Uterus (tissue), 4 donors: ENCODE data around the gene GLRX. TPM values are rescaled to one million over a fixed set of nuclear protein-coding genes. Genes with fewer than 3 reads are reported as not detected.

Source experiments
- DNase-seq, 2 donors: peaks; one replicate each; pipeline ENCODE4 v3.0.0-alpha.2; 2019 to 2020
- H3K27ac ChIP-seq, 2 donors: fragments of 200-600 bp; sonication (generic); 1 replicate in 1 of 2; 2 replicates in 1 of 2; pipeline ENCODE4 v1.5.1; 2016 to 2018
- H3K27me3 ChIP-seq, 2 donors: fragments of 200-600 bp; sonication (generic); one replicate each; pipeline ENCODE4 v1.5.1; 2018 to 2019; ENCODE audit warnings: control low read depth in 1 of 2
- H3K36me3 ChIP-seq, 2 donors: fragments of 200-600 bp; sonication (generic); one replicate each; pipeline ENCODE4 v1.5.1; 2019; ENCODE audit warnings: control low read depth in 1 of 2
- H3K4me1 ChIP-seq, 2 donors: fragments of 200-600 bp; sonication (generic); one replicate each; pipeline ENCODE4 v1.5.1; 2018 to 2019; ENCODE audit warnings: control low read depth in 1 of 2
- H3K4me3 ChIP-seq, 2 donors: fragments of 200-600 bp; sonication (generic); 1 replicate in 1 of 2; 2 replicates in 1 of 2; pipeline ENCODE4 v1.5.1; 2018 to 2019; ENCODE audit warnings: mild to moderate bottlenecking in 1 of 2
- H3K9me3 ChIP-seq, 2 donors: fragments of 200-600 bp; sonication (generic); one replicate each; pipeline ENCODE4 v1.5.1; 2019; ENCODE audit warnings: control low read depth in 1 of 2
- POLR2A ChIP-seq, 2 donors: fragments of 450-650 bp; IDR thresholded peaks; one replicate each; pipeline ENCODE4 v1.6.1; 2016; ENCODE audit warnings: antibody characterized with exemption in 2 of 2, mild to moderate bottlenecking in 1 of 2, moderate library complexity in 1 of 2
- intact Hi-C: fragments of 100-400 bp; cut with DNase I; formaldehyde crosslinking; loops from one replicate; pipeline ENCODE4 v1.15.1; 2023; ENCODE audit warnings: low total_unique reads
- total RNA-seq, 4 donors: library from RNA; depleted of rRNA in 3 of 4; stranded (reverse); fragments of >200 nt in 3 of 4; gene quantifications; one replicate each; pipeline versions ENCODE4 v1.1.0 to v1.2.4, GENCODE V29; 2014 to 2023
- TF ChIP-seq, protein P1 (sequence below), 4 experiments: fragments of 200-600 bp in 2 of 4; fragments of 450-650 bp in 2 of 4; sonication (generic) in 2 of 4; IDR thresholded peaks; one replicate each; pipeline ENCODE4 v1.5.1; 2016 to 2019; ENCODE audit warnings: antibody characterized with exemption in 4 of 4, mild to moderate bottlenecking in 2 of 4, moderate library complexity in 1 of 4
- donor health status: DM: yes; HTN: yes; CAD: no.

The GLRX gene
- total RNA-seq, 4 donors from 2014 or later = 13.0 to 98.8 (median 15.5) TPM

GRCh38 chr5:95846554-95847260, 24.2 kb upstream of the GLRX start:
- DNase-seq = peak; percentile 68 to 71
- no peak overlapping the region for H3K27ac ChIP-seq

DNA sequence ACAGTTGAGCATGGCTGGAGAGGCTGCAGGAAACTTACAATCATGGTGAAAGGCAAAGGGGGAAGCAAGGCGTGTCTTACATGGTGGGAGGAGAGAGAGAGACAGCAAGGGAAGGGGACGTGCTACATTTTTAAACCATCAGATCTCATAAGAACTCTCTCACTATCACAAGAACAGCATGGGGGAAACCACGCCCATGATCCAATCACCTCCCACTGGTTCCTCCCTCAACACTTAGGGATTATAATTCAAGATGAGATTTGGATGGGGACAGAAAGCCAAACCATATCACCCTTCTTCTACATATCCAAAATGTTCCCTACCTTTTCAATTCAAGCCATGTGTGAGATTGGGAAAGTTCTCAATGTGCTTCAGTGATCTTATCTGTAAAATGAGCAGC, 22.9 kb upstream of the GLRX start:
- H3K9me3 ChIP-seq = no peaks in the 10 kb centered on the region
- H3K4me3 ChIP-seq = no peak overlapping the region
- H3K4me1 ChIP-seq = no peaks in the 10 kb centered on the region
- intact Hi-C loops = loop anchor here (5.0 to 10.0 kb wide), 2 partner anchors 63 to 201 kb away; partner anchors contain the start of gene RFESD
- DNase-seq = no peak
- no peaks in the 10 kb centered on the region for H3K36me3 ChIP-seq
- no peaks in the 10 kb centered on the region for H3K27me3 ChIP-seq
- no peak overlapping the region for H3K27ac ChIP-seq
- TF ChIP-seq, protein P1, sequence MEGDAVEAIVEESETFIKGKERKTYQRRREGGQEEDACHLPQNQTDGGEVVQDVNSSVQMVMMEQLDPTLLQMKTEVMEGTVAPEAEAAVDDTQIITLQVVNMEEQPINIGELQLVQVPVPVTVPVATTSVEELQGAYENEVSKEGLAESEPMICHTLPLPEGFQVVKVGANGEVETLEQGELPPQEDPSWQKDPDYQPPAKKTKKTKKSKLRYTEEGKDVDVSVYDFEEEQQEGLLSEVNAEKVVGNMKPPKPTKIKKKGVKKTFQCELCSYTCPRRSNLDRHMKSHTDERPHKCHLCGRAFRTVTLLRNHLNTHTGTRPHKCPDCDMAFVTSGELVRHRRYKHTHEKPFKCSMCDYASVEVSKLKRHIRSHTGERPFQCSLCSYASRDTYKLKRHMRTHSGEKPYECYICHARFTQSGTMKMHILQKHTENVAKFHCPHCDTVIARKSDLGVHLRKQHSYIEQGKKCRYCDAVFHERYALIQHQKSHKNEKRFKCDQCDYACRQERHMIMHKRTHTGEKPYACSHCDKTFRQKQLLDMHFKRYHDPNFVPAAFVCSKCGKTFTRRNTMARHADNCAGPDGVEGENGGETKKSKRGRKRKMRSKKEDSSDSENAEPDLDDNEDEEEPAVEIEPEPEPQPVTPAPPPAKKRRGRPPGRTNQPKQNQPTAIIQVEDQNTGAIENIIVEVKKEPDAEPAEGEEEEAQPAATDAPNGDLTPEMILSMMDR (IDR thresholded peaks at IDR 0.05) = no peak

More at GRCh38 chr5:95846554-95847260, 24.2 kb upstream of the GLRX start:
- Histone ChIP-seq H3K9me3 (no peaks in the 10 kb centered on the region), H3K27me3 (no peaks in the 10 kb centered on the region), H3K36me3 (no peaks in the 10 kb centered on the region), H3K4me3 (no peak overlapping the region), H3K4me1 (no peaks in the 10 kb centered on the region)
- intact Hi-C loops = loop anchor here (5.0 to 10.0 kb wide), 2 partner anchors 64 to 202 kb away; partner anchors contain the start of gene RFESD
- no peak for TF ChIP-seq POLR2A (IDR thresholded peaks at IDR 0.05)
- TF ChIP-seq, protein P1 (IDR thresholded peaks at IDR 0.05) = peak; percentile 92 to 95 (median 94)

- intact Hi-C loops = loop anchor here (10.0 kb wide), 1 partner anchor 199 kb away; the partner anchor contains the start of gene RFESD
- no peaks in the 10 kb centered on the region for H3K36me3 ChIP-seq
- no peaks in the 10 kb centered on the region for H3K4me1 ChIP-seq
- TF ChIP-seq, protein P1 (IDR thresholded peaks at IDR 0.05) = no peak
- TF ChIP-seq POLR2A (IDR thresholded peaks at IDR 0.05) = no peak
- no peaks in the 10 kb centered on the region for H3K9me3 ChIP-seq
- H3K27ac ChIP-seq = no peak overlapping the region
- no peak overlapping the region for H3K4me3 ChIP-seq
- no peak for DNase-seq
- H3K27me3 ChIP-seq = no peaks in the 10 kb centered on the region
These were observed 21.3 kb upstream of the GLRX start for GRCh38 chr5:95843733-95844223.

DNA sequence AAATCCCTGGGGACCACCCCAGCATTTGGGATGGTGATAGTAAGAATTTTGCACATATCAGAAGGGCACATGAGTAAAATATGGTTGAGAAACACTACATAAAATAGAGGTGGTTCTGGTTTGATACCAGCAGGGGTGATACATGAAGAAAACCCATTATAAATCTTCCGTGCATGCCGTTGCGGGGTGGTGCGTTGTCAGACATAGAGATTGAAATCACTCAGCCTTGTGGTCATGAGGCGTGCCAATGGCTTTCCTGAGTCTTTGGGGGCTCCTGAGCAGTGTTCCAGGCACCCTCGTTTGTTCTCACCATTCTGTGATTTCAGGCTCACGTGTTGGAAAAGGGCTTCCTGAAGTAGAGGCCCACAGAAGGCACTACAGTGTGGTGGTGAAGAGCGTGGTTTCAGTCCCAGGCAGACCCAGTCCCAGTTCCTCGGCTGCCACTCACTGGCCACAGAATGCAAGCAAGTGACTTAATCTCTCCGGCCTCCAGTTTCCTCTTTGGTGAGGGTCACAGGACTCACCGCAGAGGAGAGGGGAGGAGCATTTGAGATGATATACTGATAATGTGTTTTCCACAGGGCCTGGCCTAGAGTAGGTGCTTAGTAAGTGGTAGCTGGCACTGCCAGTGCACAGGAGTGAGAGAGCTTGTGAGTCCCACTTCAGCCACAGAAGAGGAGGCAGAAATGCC, 20.5 kb upstream of the GLRX start:
- Histone ChIP-seq H3K27me3 (no peaks in the 10 kb centered on the region), H3K4me3 (no peak overlapping the region), H3K9me3 (no peaks in the 10 kb centered on the region), H3K27ac (no peak overlapping the region), H3K36me3 (no peaks in the 10 kb centered on the region), H3K4me1 (no peaks in the 10 kb centered on the region)
- no peak for DNase-seq
- intact Hi-C loops = loop anchor here (10.0 kb wide), 1 partner anchor 198 kb away; the partner anchor contains the start of gene RFESD
- TF ChIP-seq, protein P1 (IDR thresholded peaks at IDR 0.05) = no peak
- TF ChIP-seq POLR2A (IDR thresholded peaks at IDR 0.05) = no peak
